Parathyroid adenoma (tissue), 2 donors: ENCODE data around the gene TUBA4A.
"Not testable (repeated sequence)": the region's sequence is repeated elsewhere in the genome, so short reads cannot be mapped to it uniquely, and the experiment has no call there.

ENCODE experiments used
- H2AFZ ChIP-seq: fragments of 300-600 bp; sonication (generic); one replicate; pipeline ENCODE4 v1.7.0; 2017; ENCODE audit warnings: antibody characterized with exemption, mild to moderate bottlenecking
- H3K27ac ChIP-seq: fragments of 300-600 bp; sonication (generic); one replicate; pipeline ENCODE4 v1.7.0; 2017
- H3K27me3 ChIP-seq: fragments of 300-600 bp; sonication (generic); one replicate; pipeline ENCODE4 v1.7.0; 2017; ENCODE audit warnings: low read length; ENCODE audit not compliant: control insufficient read depth, insufficient read depth
- H3K36me3 ChIP-seq: fragments of 300-600 bp; sonication (generic); one replicate; pipeline ENCODE4 v1.7.0; 2017; ENCODE audit warnings: low read length; ENCODE audit not compliant: control insufficient read depth, insufficient read depth
- H3K4me1 ChIP-seq: fragments of 300-600 bp; sonication (generic); one replicate; pipeline ENCODE4 v1.7.0; 2017; ENCODE audit warnings: control low read depth
- H3K4me2 ChIP-seq: fragments of 300-600 bp; sonication (generic); one replicate; pipeline ENCODE4 v1.7.0; 2017; ENCODE audit warnings: low read length
- H3K4me3 ChIP-seq: fragments of 300-600 bp; sonication (generic); one replicate; pipeline ENCODE4 v1.7.0; 2017; ENCODE audit warnings: low read depth, low read length
- H3K79me2 ChIP-seq: fragments of 300-600 bp; sonication (generic); one replicate; pipeline ENCODE4 v1.7.0; 2017; ENCODE audit warnings: control low read depth
- H3K9ac ChIP-seq: fragments of 300-600 bp; sonication (generic); one replicate; pipeline ENCODE4 v1.7.0; 2017; ENCODE audit warnings: mild to moderate bottlenecking
- H3K9me3 ChIP-seq: fragments of 300-600 bp; sonication (generic); one replicate; pipeline ENCODE4 v1.7.0; 2017; ENCODE audit warnings: low read length; ENCODE audit not compliant: control insufficient read depth
- CTCF ChIP-seq: fragments of 300-600 bp; sonication (generic); IDR thresholded peaks from one replicate; pipeline ENCODE4 v1.7.0; 2017; ENCODE audit warnings: antibody characterized with exemption, mild to moderate bottlenecking
- donor health status: primary hyperparathyroidism.

TUBA4A gene

GRCh38 chr2:219206328-219207133 lies 47.2 kb downstream of the TUBA4A start, which contains the start of gene ZFAND2B:
Gene ZFAND2B (plus strand): TSS chr2:219206782. CDS start chr2:219206988, 206 bp downstream.
- Histone ChIP-seq H3K27me3 (no peaks in the 10 kb centered on the region), H2AFZ (peak within 1 kb of the TSS; percentile 84), H3K9ac (no peak within 1 kb of the TSS), H3K36me3 (no peaks in the 10 kb centered on the region), H3K4me1 (peaks cover 19% of the 10 kb centered on the region), H3K79me2 (no peaks in the 10 kb centered on the region), H3K9me3 (no peaks in the 10 kb centered on the region), H3K4me3 (peak within 1 kb of the TSS; percentile 80), H3K27ac (peak within 1 kb of the TSS; percentile 92), H3K4me2 (peak within 1 kb of the TSS; percentile 92)
- TF ChIP-seq CTCF, result no peak

- Histone ChIP-seq H3K4me3 (peak overlapping the region; percentile 80), H3K27ac (peak overlapping the region; percentile 92), H3K9ac (no peak overlapping the region), H3K9me3 (no peaks in the 10 kb centered on the region), H3K79me2 (no peaks in the 10 kb centered on the region), H2AFZ (peak overlapping the region; percentile 81), H3K4me2 (peak overlapping the region; percentile 92), H3K27me3 (no peaks in the 10 kb centered on the region), H3K36me3 (no peaks in the 10 kb centered on the region), H3K4me1 (peaks cover 19% of the 10 kb centered on the region)
- no peak for TF ChIP-seq CTCF
These were observed 47.8 kb downstream of the TUBA4A start for GRCh38 chr2:219205981-219206327.

- no peak for TF ChIP-seq CTCF
These were observed 48.6 kb downstream of the TUBA4A start for GRCh38 chr2:219205165-219205538.

GRCh38 chr2:219204425-219205164 lies 49.1 kb downstream of the TUBA4A start:
- Histone ChIP-seq H3K4me1 (peaks cover 19% of the 10 kb centered on the region), H3K27me3 (no peaks in the 10 kb centered on the region), H3K4me3 (no peak overlapping the region), H3K4me2 (no peak overlapping the region), H3K27ac (no peak overlapping the region), H3K9me3 (no peaks in the 10 kb centered on the region), H3K36me3 (no peaks in the 10 kb centered on the region), H3K79me2 (no peaks in the 10 kb centered on the region), H2AFZ (no peak overlapping the region), H3K9ac (no peak overlapping the region)
- no peak for TF ChIP-seq CTCF

More at GRCh38 chr2:219205165-219205538, 48.6 kb downstream of the TUBA4A start:
- H2AFZ ChIP-seq, result no peak overlapping the region
- no peak overlapping the region for H3K27ac ChIP-seq
- H3K4me2 ChIP-seq, result no peak overlapping the region
- H3K27me3 ChIP-seq, result no peaks in the 10 kb centered on the region
- no peaks in the 10 kb centered on the region for H3K9me3 ChIP-seq
- H3K9ac ChIP-seq, result no peak overlapping the region
- H3K79me2 ChIP-seq, result no peaks in the 10 kb centered on the region
- H3K36me3 ChIP-seq, result no peaks in the 10 kb centered on the region
- H3K4me1 ChIP-seq, result peaks cover 19% of the 10 kb centered on the region
- no peak overlapping the region for H3K4me3 ChIP-seq

- H3K4me2 ChIP-seq, result not testable (repeated sequence)
These were observed 52.4 kb downstream of the TUBA4A start for GRCh38 chr2:219201331-219201730.

GRCh38 chr2:219200502-219201326 lies 53.0 kb downstream of the TUBA4A start:
- H3K4me1 ChIP-seq, H3K27me3 ChIP-seq, H3K9ac ChIP-seq, H3K9me3 ChIP-seq, H3K4me2 ChIP-seq, H3K36me3 ChIP-seq, H2AFZ ChIP-seq, H3K4me3 ChIP-seq, H3K27ac ChIP-seq, H3K79me2 ChIP-seq: not testable (repeated sequence)

More at GRCh38 chr2:219201331-219201730, 52.4 kb downstream of the TUBA4A start:
- H3K4me3 ChIP-seq, H3K36me3 ChIP-seq, H3K9me3 ChIP-seq, H3K4me1 ChIP-seq, H3K9ac ChIP-seq, H3K79me2 ChIP-seq, H3K27me3 ChIP-seq, H3K27ac ChIP-seq, H2AFZ ChIP-seq: not testable (repeated sequence)
